ENCODE measurements around the gene CARD14.
"Not testable (repeated sequence)": the region's sequence is repeated elsewhere in the genome, so short reads cannot be mapped to it uniquely, and the experiment has no call there.

The CARD14 gene

DNA sequence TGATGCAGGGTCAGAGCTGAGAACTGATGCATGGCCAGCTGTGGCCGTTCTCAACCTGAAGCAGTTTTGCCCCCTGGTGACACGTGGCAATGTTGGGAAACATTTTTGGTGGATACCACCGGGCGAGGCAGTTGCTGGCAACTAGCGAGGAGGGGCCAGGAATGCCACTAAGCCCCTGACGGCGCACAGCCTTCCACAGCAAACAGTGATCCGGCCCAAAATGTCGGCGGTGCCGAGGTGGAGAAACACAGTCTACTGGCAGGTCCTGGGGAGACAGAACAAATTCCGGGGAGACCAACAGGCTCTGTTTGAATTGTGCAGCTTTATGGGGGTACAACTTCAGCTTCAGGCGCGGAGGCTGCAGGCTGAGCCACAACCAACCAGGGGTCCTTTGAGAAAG lies 58.6 kb downstream of the CARD14 start:
- no peak overlapping the region for H3K4me3 ChIP-seq (ENCODE audit: low read length in 2 of 2)
- peaks cover 3 to 6% of the 10 kb centered on the region in 2 donors for H3K36me3 ChIP-seq (ENCODE audit: control insufficient read depth in 2 of 2, insufficient read depth in 2 of 2, low read length in 2 of 2)
- no peak overlapping the region for H3K9ac ChIP-seq (ENCODE audit: low read depth in 1 of 2, low read length in 2 of 2)
- no peak overlapping the region for H3K27ac ChIP-seq (ENCODE audit: low read depth in 2 of 2, low read length in 2 of 2)
- H3K27me3 ChIP-seq (ENCODE audit: control insufficient read depth in 2 of 2, insufficient read depth in 2 of 2, low read length in 2 of 2), result no peaks in the 10 kb centered on the region
- peaks cover 2 to 6% of the 10 kb centered on the region in 2 donors for H3K9me3 ChIP-seq (ENCODE audit: control insufficient read depth in 2 of 2, low read length in 2 of 2)
- H3K4me1 ChIP-seq (ENCODE audit: control insufficient read depth in 2 of 2, insufficient read depth in 2 of 2, low read length in 2 of 2), result no peaks in the 10 kb centered on the region

DNA sequence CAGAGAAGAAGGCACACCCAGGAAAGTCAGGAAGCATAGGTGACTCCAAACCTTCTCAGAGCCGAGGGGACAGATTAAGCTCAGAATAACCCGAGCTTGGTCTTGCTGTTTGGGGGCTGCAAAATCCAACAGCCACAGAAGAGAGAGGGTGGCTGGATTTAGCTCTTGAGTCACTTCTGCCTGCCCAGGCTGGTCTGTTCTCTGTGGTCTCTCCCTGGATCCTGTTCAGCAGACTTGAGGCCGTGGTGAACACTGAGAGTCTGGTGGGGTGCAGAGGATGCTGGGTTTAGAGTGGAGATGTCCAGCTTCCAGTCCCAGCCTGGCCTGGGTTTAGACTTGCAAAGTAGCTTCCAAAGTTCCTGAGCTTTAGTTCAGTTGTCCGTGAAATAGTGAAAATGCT lies 59.2 kb downstream of the CARD14 start:
- H3K36me3 ChIP-seq (ENCODE audit: control insufficient read depth in 2 of 2, insufficient read depth in 2 of 2, low read length in 2 of 2), result peaks cover 3 to 6% of the 10 kb centered on the region in 2 donors
- no peak overlapping the region for H3K4me3 ChIP-seq (ENCODE audit: low read length in 2 of 2)
- no peaks in the 10 kb centered on the region for H3K27me3 ChIP-seq (ENCODE audit: control insufficient read depth in 2 of 2, insufficient read depth in 2 of 2, low read length in 2 of 2)
- no peak overlapping the region for H3K27ac ChIP-seq (ENCODE audit: low read depth in 2 of 2, low read length in 2 of 2)
- no peak overlapping the region for H3K9ac ChIP-seq (ENCODE audit: low read depth in 1 of 2, low read length in 2 of 2)
- H3K4me1 ChIP-seq (ENCODE audit: control insufficient read depth in 2 of 2, insufficient read depth in 2 of 2, low read length in 2 of 2), result no peaks in the 10 kb centered on the region
- peaks cover 2 to 6% of the 10 kb centered on the region in 2 donors for H3K9me3 ChIP-seq (ENCODE audit: control insufficient read depth in 2 of 2, low read length in 2 of 2)

GRCh38 chr17:80232438-80232837 lies 62.6 kb downstream of the CARD14 start:
- H3K9me3 ChIP-seq (ENCODE audit: control insufficient read depth in 2 of 2, low read length in 2 of 2), result peaks cover 2 to 6% of the 10 kb centered on the region in 2 donors
- H3K36me3 ChIP-seq (ENCODE audit: control insufficient read depth in 2 of 2, insufficient read depth in 2 of 2, low read length in 2 of 2), result peaks cover 3 to 15% of the 10 kb centered on the region in 2 donors
- H3K27ac ChIP-seq (ENCODE audit: low read depth in 2 of 2, low read length in 2 of 2), result no peak overlapping the region
- H3K27me3 ChIP-seq (ENCODE audit: control insufficient read depth in 2 of 2, insufficient read depth in 2 of 2, low read length in 2 of 2), result no peaks in the 10 kb centered on the region
- H3K4me1 ChIP-seq (ENCODE audit: control insufficient read depth in 2 of 2, insufficient read depth in 2 of 2, low read length in 2 of 2), result no peaks in the 10 kb centered on the region
- H3K9ac ChIP-seq (ENCODE audit: low read depth in 1 of 2, low read length in 2 of 2), result no peak overlapping the region
- no peak overlapping the region for H3K4me3 ChIP-seq (ENCODE audit: low read length in 2 of 2)

- no peak overlapping the region for H3K4me3 ChIP-seq (ENCODE audit: low read length in 2 of 2)
- H3K4me1 ChIP-seq (ENCODE audit: control insufficient read depth in 2 of 2, insufficient read depth in 2 of 2, low read length in 2 of 2), result no peaks in the 10 kb centered on the region
- H3K36me3 ChIP-seq (ENCODE audit: control insufficient read depth in 2 of 2, insufficient read depth in 2 of 2, low read length in 2 of 2), result peaks cover 3 to 12% of the 10 kb centered on the region in 2 donors
Observed at GRCh38 chr17:80233202-80233601, 63.4 kb downstream of the CARD14 start.

GRCh38 chr17:80236911-80237310 lies 67.1 kb downstream of the CARD14 start:
- no peaks in the 10 kb centered on the region for H3K27me3 ChIP-seq (ENCODE audit: control insufficient read depth in 2 of 2, insufficient read depth in 2 of 2, low read length in 2 of 2)
- H3K27ac ChIP-seq (ENCODE audit: low read depth in 2 of 2, low read length in 2 of 2), result no peak overlapping the region
- peaks cover 6 to 12% of the 10 kb centered on the region in 2 donors for H3K36me3 ChIP-seq (ENCODE audit: control insufficient read depth in 2 of 2, insufficient read depth in 2 of 2, low read length in 2 of 2)
- no peaks in the 10 kb centered on the region for H3K4me1 ChIP-seq (ENCODE audit: control insufficient read depth in 2 of 2, insufficient read depth in 2 of 2, low read length in 2 of 2)
- no peak overlapping the region for H3K9ac ChIP-seq (ENCODE audit: low read depth in 1 of 2, low read length in 2 of 2)
- peaks cover 2 to 6% of the 10 kb centered on the region in 2 donors for H3K9me3 ChIP-seq (ENCODE audit: control insufficient read depth in 2 of 2, low read length in 2 of 2)
- no peak overlapping the region for H3K4me3 ChIP-seq (ENCODE audit: low read length in 2 of 2)

More at GRCh38 chr17:80233202-80233601, 63.4 kb downstream of the CARD14 start:
- Histone ChIP-seq H3K27me3 (ENCODE audit: control insufficient read depth in 2 of 2, insufficient read depth in 2 of 2, low read length in 2 of 2) (no peaks in the 10 kb centered on the region), H3K9ac (ENCODE audit: low read depth in 1 of 2, low read length in 2 of 2) (no peak overlapping the region), H3K27ac (ENCODE audit: low read depth in 2 of 2, low read length in 2 of 2) (no peak overlapping the region), H3K9me3 (ENCODE audit: control insufficient read depth in 2 of 2, low read length in 2 of 2) (peaks cover 2 to 6% of the 10 kb centered on the region in 2 donors)

DNA sequence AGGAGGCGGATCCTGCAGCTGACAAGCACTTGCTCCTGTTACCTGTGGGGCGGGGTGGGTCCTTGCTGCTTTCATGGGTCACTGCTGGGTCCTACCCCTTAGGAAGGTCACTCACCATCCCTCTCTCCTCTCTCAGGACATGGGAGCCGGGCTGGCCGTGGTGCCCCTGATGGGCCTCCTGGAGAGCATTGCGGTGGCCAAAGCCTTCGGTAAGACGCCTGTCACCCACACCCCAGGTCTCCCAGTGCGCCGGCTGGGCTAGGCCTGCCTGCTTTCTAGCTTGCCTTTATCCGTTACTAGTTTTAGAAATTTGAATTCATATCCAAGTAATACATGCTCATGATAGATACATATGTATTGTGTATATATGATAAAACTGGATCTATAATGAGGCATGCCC lies 67.6 kb downstream of the CARD14 start:
- H3K27me3 ChIP-seq (ENCODE audit: control insufficient read depth in 2 of 2, insufficient read depth in 2 of 2, low read length in 2 of 2), result no peaks in the 10 kb centered on the region
- H3K27ac ChIP-seq (ENCODE audit: low read depth in 2 of 2, low read length in 2 of 2), result no peak overlapping the region
- H3K36me3 ChIP-seq (ENCODE audit: control insufficient read depth in 2 of 2, insufficient read depth in 2 of 2, low read length in 2 of 2), result peaks cover 6 to 15% of the 10 kb centered on the region in 2 donors
- H3K4me3 ChIP-seq (ENCODE audit: low read length in 2 of 2), result no peak overlapping the region
- peaks cover 2 to 3% of the 10 kb centered on the region in 2 donors for H3K9me3 ChIP-seq (ENCODE audit: control insufficient read depth in 2 of 2, low read length in 2 of 2)
- no peak overlapping the region for H3K9ac ChIP-seq (ENCODE audit: low read depth in 1 of 2, low read length in 2 of 2)
- no peaks in the 10 kb centered on the region for H3K4me1 ChIP-seq (ENCODE audit: control insufficient read depth in 2 of 2, insufficient read depth in 2 of 2, low read length in 2 of 2)

- H3K4me1 ChIP-seq (ENCODE audit: control insufficient read depth in 2 of 2, insufficient read depth in 2 of 2, low read length in 2 of 2), result no peaks in the 10 kb centered on the region
- no peak overlapping the region for H3K9ac ChIP-seq (ENCODE audit: low read depth in 1 of 2, low read length in 2 of 2)
- no peaks in the 10 kb centered on the region for H3K9me3 ChIP-seq (ENCODE audit: control insufficient read depth in 2 of 2, low read length in 2 of 2)
- H3K27ac ChIP-seq (ENCODE audit: low read depth in 2 of 2, low read length in 2 of 2), result no peak overlapping the region
- no peak overlapping the region for H3K4me3 ChIP-seq (ENCODE audit: low read length in 2 of 2)
- peaks cover 6 to 8% of the 10 kb centered on the region in 2 donors for H3K36me3 ChIP-seq (ENCODE audit: control insufficient read depth in 2 of 2, insufficient read depth in 2 of 2, low read length in 2 of 2)
- no peaks in the 10 kb centered on the region for H3K27me3 ChIP-seq (ENCODE audit: control insufficient read depth in 2 of 2, insufficient read depth in 2 of 2, low read length in 2 of 2)
Observed at GRCh38 chr17:80242505-80242904, 72.7 kb downstream of the CARD14 start.

- Histone ChIP-seq H3K4me3 (ENCODE audit: low read length in 2 of 2) (no peak overlapping the region), H3K36me3 (ENCODE audit: control insufficient read depth in 2 of 2, insufficient read depth in 2 of 2, low read length in 2 of 2) (peaks cover 3 to 10% of the 10 kb centered on the region in 2 donors), H3K9ac (ENCODE audit: low read depth in 1 of 2, low read length in 2 of 2) (no peak overlapping the region), H3K9me3 (ENCODE audit: control insufficient read depth in 2 of 2, low read length in 2 of 2) (no peaks in the 10 kb centered on the region), H3K4me1 (ENCODE audit: control insufficient read depth in 2 of 2, insufficient read depth in 2 of 2, low read length in 2 of 2) (no peaks in the 10 kb centered on the region), H3K27me3 (ENCODE audit: control insufficient read depth in 2 of 2, insufficient read depth in 2 of 2, low read length in 2 of 2) (no peaks in the 10 kb centered on the region), H3K27ac (ENCODE audit: low read depth in 2 of 2, low read length in 2 of 2) (no peak overlapping the region)
Observed at GRCh38 chr17:80243526-80244433, 74.0 kb downstream of the CARD14 start.

- H3K9ac ChIP-seq (ENCODE audit: low read depth in 1 of 2, low read length in 2 of 2); H3K27ac ChIP-seq (ENCODE audit: low read depth in 2 of 2, low read length in 2 of 2); H3K9me3 ChIP-seq (ENCODE audit: control insufficient read depth in 2 of 2, low read length in 2 of 2); H3K36me3 ChIP-seq (ENCODE audit: control insufficient read depth in 2 of 2, insufficient read depth in 2 of 2, low read length in 2 of 2); H3K4me3 ChIP-seq (ENCODE audit: low read length in 2 of 2); H3K27me3 ChIP-seq (ENCODE audit: control insufficient read depth in 2 of 2, insufficient read depth in 2 of 2, low read length in 2 of 2); H3K4me1 ChIP-seq (ENCODE audit: control insufficient read depth in 2 of 2, insufficient read depth in 2 of 2, low read length in 2 of 2): not testable (repeated sequence)
Observed at GRCh38 chr17:80244448-80244847, 74.6 kb downstream of the CARD14 start.

DNA sequence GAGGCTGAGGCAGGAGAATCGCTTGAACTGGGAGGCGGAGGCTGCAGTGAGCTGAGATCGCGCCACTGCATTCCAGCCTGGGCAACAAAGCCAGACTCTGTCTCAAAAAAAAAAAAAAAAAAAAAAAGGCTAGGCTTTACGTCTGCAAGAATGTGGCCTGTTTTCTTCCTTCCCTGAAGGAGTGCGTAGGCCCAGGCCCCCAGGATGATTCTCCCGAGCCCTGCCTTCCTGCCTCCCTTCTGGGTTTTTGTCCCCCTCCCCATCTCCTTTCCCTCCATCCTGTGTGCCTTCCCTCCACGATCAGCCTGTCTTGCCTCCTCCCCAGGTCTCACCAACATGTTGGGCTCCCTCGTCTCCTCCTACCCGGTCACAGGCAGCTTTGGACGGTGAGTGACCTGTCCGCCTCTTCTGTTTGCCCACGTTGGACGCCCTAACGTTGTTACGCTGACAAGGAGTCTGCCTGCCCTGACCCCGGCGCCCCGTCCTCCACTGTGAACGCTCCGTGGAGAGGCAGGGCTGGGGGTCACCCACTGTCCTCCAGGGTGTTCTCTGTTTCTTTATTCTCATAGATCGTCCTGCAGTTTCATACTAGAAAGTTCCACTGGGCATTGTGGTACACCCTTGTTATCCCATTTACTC lies 75.2 kb downstream of the CARD14 start:
- Histone ChIP-seq H3K9ac (ENCODE audit: low read depth in 1 of 2, low read length in 2 of 2) (no peak overlapping the region), H3K9me3 (ENCODE audit: control insufficient read depth in 2 of 2, low read length in 2 of 2) (no peaks in the 10 kb centered on the region), H3K4me1 (ENCODE audit: control insufficient read depth in 2 of 2, insufficient read depth in 2 of 2, low read length in 2 of 2) (no peaks in the 10 kb centered on the region), H3K27me3 (ENCODE audit: control insufficient read depth in 2 of 2, insufficient read depth in 2 of 2, low read length in 2 of 2) (no peaks in the 10 kb centered on the region), H3K36me3 (ENCODE audit: control insufficient read depth in 2 of 2, insufficient read depth in 2 of 2, low read length in 2 of 2) (peaks cover 3 to 10% of the 10 kb centered on the region in 2 donors), H3K4me3 (ENCODE audit: low read length in 2 of 2) (no peak overlapping the region), H3K27ac (ENCODE audit: low read depth in 2 of 2, low read length in 2 of 2) (no peak overlapping the region)
